ENCODE data around the gene MACROD2. TPM values are rescaled to one million over a fixed set of nuclear protein-coding genes. Genes with fewer than 3 reads are reported as not detected.
"Not testable (repeated sequence)": the region's sequence is repeated elsewhere in the genome, so short reads cannot be mapped to it uniquely, and the experiment has no call there.

The MACROD2 gene
- total and polyA plus RNA-seq, 4 donors: 13.0 to 67.1 (median 20.7) TPM

DNA sequence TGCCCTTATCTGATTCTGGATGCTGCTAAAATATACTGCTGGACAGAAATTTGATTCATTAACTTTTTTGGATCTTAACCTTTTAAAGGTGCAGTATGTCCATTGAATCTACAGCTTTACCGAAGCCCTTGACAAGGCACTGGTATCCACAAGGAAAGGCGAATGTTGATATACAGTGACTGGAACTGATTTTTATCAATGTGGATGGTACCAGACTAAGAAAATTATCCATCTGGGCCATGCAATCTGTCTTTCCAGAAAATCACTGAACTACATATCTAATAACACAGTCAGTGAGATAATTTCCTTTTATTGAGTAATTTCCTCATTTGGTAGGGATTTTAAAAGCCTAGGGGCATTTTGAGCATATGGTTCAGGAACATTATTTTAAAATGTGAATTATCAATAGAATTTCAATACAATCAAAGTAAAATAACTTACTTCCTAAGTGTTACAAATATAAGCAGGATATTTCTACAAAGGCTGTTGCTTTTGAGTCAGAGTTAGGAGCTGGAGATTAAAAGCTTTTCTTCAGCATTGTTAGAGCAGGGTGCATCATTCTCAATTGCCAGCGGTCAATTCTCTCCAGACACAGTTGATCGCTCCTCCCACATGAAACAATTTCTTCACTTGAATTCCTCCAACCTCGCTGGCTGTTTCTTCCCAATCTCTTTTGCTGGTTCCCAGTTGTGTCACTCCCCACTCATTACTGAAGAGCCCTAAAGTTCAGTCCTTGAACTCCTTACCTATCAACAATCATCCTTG lies 927.4 kb downstream of the MACROD2 start:
- TF ChIP-seq, protein P1, sequence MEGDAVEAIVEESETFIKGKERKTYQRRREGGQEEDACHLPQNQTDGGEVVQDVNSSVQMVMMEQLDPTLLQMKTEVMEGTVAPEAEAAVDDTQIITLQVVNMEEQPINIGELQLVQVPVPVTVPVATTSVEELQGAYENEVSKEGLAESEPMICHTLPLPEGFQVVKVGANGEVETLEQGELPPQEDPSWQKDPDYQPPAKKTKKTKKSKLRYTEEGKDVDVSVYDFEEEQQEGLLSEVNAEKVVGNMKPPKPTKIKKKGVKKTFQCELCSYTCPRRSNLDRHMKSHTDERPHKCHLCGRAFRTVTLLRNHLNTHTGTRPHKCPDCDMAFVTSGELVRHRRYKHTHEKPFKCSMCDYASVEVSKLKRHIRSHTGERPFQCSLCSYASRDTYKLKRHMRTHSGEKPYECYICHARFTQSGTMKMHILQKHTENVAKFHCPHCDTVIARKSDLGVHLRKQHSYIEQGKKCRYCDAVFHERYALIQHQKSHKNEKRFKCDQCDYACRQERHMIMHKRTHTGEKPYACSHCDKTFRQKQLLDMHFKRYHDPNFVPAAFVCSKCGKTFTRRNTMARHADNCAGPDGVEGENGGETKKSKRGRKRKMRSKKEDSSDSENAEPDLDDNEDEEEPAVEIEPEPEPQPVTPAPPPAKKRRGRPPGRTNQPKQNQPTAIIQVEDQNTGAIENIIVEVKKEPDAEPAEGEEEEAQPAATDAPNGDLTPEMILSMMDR (IDR thresholded peaks at IDR 0.05; ENCODE audit: control extremely low read depth, extremely low read depth): no peak
- peaks cover 0 to 12% (median 2%) of the 10 kb centered on the region in 5 donors for H3K4me1 ChIP-seq (ENCODE audit: control insufficient read depth in 5 of 5, insufficient read depth in 5 of 5, low read length in 5 of 5)

DNA sequence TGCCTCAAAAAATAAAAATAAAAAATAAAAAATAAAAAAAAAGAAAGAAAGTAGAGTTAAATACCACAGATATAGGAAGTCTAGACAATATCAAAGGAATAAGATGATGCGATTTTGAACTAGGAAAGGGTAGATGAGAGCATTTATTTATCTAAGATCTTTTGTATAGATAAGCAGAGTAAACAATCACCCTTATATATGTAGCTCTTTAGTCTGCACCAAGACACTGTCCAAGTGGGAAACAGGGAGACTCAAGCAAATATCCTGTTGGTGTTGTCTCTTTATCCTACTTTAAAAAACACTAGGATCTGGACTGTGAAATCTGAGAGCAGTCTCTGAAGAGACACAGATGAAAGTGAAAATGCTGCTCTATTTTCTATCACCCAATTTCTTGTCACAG lies 929.1 kb downstream of the MACROD2 start:
- peaks cover 0 to 3% (median 0%) of the 10 kb centered on the region in 4 donors for H3K9me3 ChIP-seq (ENCODE audit: control insufficient read depth in 4 of 4, insufficient read depth in 3 of 4, low read length in 3 of 4)
- TF ChIP-seq, protein P1 (IDR thresholded peaks at IDR 0.05; ENCODE audit: control extremely low read depth, extremely low read depth): no peak
- H3K27me3 ChIP-seq (ENCODE audit: control insufficient read depth in 3 of 3, insufficient read depth in 3 of 3, low read length in 2 of 3): no peaks in the 10 kb centered on the region
- WGBS, 2 donors: 44 to 47% methylated on average over 1 of the region's 1 CpG
- no peak for DNase-seq
- H3K36me3 ChIP-seq (ENCODE audit: control insufficient read depth in 4 of 4, insufficient read depth in 4 of 4, low read length in 4 of 4): no peaks in the 10 kb centered on the region
- H3K9ac ChIP-seq (ENCODE audit: insufficient read depth in 1 of 2, low read length in 2 of 2): no peak overlapping the region
- no peak for ATAC-seq (ENCODE audit: insufficient read depth, low FRiP score)
- peaks cover 0 to 8% (median 2%) of the 10 kb centered on the region in 5 donors for H3K4me1 ChIP-seq (ENCODE audit: control insufficient read depth in 5 of 5, insufficient read depth in 5 of 5, low read length in 5 of 5)
- no peak overlapping the region for H3K27ac ChIP-seq (ENCODE audit: low read depth in 1 of 2, low read length in 1 of 2)
- no peak overlapping the region for H3K4me3 ChIP-seq

More for the DNA sequence above, 927.4 kb downstream of the MACROD2 start:
- Histone ChIP-seq H3K4me3 (no peak overlapping the region), H3K27ac (ENCODE audit: low read depth in 1 of 2, low read length in 1 of 2) (no peak overlapping the region), H3K36me3 (ENCODE audit: control insufficient read depth in 4 of 4, insufficient read depth in 4 of 4, low read length in 4 of 4) (no peaks in the 10 kb centered on the region), H3K9me3 (ENCODE audit: control insufficient read depth in 4 of 4, insufficient read depth in 3 of 4, low read length in 3 of 4) (peaks cover 0 to 3% (median 0%) of the 10 kb centered on the region in 4 donors), H3K9ac (ENCODE audit: insufficient read depth in 1 of 2, low read length in 2 of 2) (no peak overlapping the region), H3K27me3 (ENCODE audit: control insufficient read depth in 3 of 3, insufficient read depth in 3 of 3, low read length in 2 of 3) (no peaks in the 10 kb centered on the region)
- DNase-seq (no peak), ATAC-seq (ENCODE audit: insufficient read depth, low FRiP score) (peak; percentile 27)
- WGBS, 2 donors: 83 to 93% methylated on average over 5 of the region's 5 CpGs

DNA sequence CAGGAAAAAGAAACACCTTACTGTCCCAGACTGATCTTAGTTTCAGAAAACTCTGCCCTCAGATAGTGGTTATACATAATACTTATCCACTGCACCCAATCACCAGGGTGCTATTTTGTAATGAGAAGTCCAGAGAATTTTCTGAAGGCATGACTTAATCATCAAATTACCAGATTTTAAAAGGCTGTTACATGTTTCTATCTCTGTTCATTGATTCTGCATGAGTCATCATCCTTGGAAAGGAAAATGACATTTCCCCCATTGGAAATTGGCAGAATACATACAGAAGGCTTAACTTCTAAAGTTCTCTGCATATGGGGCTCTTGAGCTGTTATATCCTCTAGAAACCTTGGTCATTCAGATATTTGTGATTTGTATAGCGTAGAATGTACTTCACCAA lies 930.0 kb downstream of the MACROD2 start:
- Histone ChIP-seq H3K4me1 (ENCODE audit: control insufficient read depth in 5 of 5, insufficient read depth in 5 of 5, low read length in 5 of 5) (no peaks in the 10 kb centered on the region), H3K27me3 (ENCODE audit: control insufficient read depth in 3 of 3, insufficient read depth in 3 of 3, low read length in 2 of 3) (no peaks in the 10 kb centered on the region), H3K36me3 (ENCODE audit: control insufficient read depth in 4 of 4, insufficient read depth in 4 of 4, low read length in 4 of 4) (no peaks in the 10 kb centered on the region), H3K9ac (ENCODE audit: insufficient read depth in 1 of 2, low read length in 2 of 2) (no peak overlapping the region), H3K27ac (ENCODE audit: low read depth in 1 of 2, low read length in 1 of 2) (no peak overlapping the region), H3K9me3 (ENCODE audit: control insufficient read depth in 4 of 4, insufficient read depth in 3 of 4, low read length in 3 of 4) (peaks cover 0 to 3% (median 0%) of the 10 kb centered on the region in 4 donors), H3K4me3 (no peak overlapping the region)
- WGBS, 2 donors: 90 to 96% methylated on average over 1 of the region's 1 CpG
- TF ChIP-seq, protein P1 (IDR thresholded peaks at IDR 0.05; ENCODE audit: control extremely low read depth, extremely low read depth): no peak
- DNase-seq: no peak
- no peak for ATAC-seq (ENCODE audit: insufficient read depth, low FRiP score)

DNA sequence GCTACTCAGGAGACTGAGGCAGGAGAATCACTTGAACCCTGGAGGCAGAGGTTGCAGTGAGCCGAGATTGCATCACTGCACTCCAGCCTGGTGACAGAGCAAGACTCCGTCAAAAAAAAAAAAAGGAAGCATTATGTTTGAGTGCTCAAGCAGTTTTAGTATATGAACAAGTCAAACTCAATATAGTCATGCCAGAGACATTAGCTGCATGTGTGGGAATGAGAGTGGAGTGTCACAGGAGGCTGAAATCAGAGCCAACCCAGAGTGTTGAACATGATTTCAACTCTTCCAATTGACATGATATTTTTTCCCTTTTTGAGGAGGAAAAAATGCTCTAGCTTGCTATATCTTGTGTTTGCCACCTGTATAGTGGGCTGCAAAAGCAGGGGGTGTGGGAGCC lies 931.1 kb downstream of the MACROD2 start:
- DNase-seq; H3K9me3 ChIP-seq (ENCODE audit: control insufficient read depth in 4 of 4, insufficient read depth in 3 of 4, low read length in 3 of 4); H3K9ac ChIP-seq (ENCODE audit: insufficient read depth in 1 of 2, low read length in 2 of 2); H3K4me1 ChIP-seq (ENCODE audit: control insufficient read depth in 5 of 5, insufficient read depth in 5 of 5, low read length in 5 of 5); ATAC-seq (ENCODE audit: insufficient read depth, low FRiP score); H3K36me3 ChIP-seq (ENCODE audit: control insufficient read depth in 4 of 4, insufficient read depth in 4 of 4, low read length in 4 of 4); H3K27me3 ChIP-seq (ENCODE audit: control insufficient read depth in 3 of 3, insufficient read depth in 3 of 3, low read length in 2 of 3); H3K27ac ChIP-seq (ENCODE audit: low read depth in 1 of 2, low read length in 1 of 2); H3K4me3 ChIP-seq: not testable (repeated sequence)
- WGBS, 2 donors: 72 to 75% methylated on average over 2 of the region's 2 CpGs

All from lung (tissue), 12 donors.